ENCODE results near the gene FANCE.

The FANCE gene

GRCh38 chr6:35415065-35415891 is 36.9 kb upstream of the FANCE start:
- no peak for TF ChIP-seq SIN3A (IDR thresholded peaks at IDR 0.05; ENCODE audit: borderline replicate concordance, insufficient read depth, low read length)
- no peak for TF ChIP-seq REST (IDR thresholded peaks at IDR 0.05; ENCODE audit: insufficient read depth in 1 of 2, low read depth in 2 of 2, low read length in 2 of 2)
- no peak for TF ChIP-seq POLR2AphosphoS5 (IDR thresholded peaks at IDR 0.05; ENCODE audit: low read depth, low read length)
- no peak for TF ChIP-seq FOXP2 (optimal IDR thresholded peaks at IDR 0.05; ENCODE audit: borderline replicate concordance, extremely low read depth, extremely low read length, insufficient read depth)
- no peak for TF ChIP-seq TAF1 (IDR thresholded peaks at IDR 0.05; ENCODE audit: borderline replicate concordance, insufficient read depth, low read length)

GRCh38 chr6:35417979-35418661 is 34.0 kb upstream of the FANCE start:
- TF ChIP-seq POLR2AphosphoS5 (IDR thresholded peaks at IDR 0.05; ENCODE audit: low read depth, low read length), result no peak
- no peak for TF ChIP-seq SIN3A (IDR thresholded peaks at IDR 0.05; ENCODE audit: borderline replicate concordance, insufficient read depth, low read length)
- TF ChIP-seq FOXP2 (optimal IDR thresholded peaks at IDR 0.05; ENCODE audit: borderline replicate concordance, extremely low read depth, extremely low read length, insufficient read depth), result no peak
- TF ChIP-seq REST (IDR thresholded peaks at IDR 0.05; ENCODE audit: insufficient read depth in 1 of 2, low read depth in 2 of 2, low read length in 2 of 2), result no peak
- TF ChIP-seq TAF1 (IDR thresholded peaks at IDR 0.05; ENCODE audit: borderline replicate concordance, insufficient read depth, low read length), result no peak

- TF ChIP-seq REST (IDR thresholded peaks at IDR 0.05; ENCODE audit: insufficient read depth in 1 of 2, low read depth in 2 of 2, low read length in 2 of 2) (no peak), FOXP2 (optimal IDR thresholded peaks at IDR 0.05; ENCODE audit: borderline replicate concordance, extremely low read depth, extremely low read length, insufficient read depth) (peak; percentile 72)
These were observed 32.7 kb upstream of the FANCE start for GRCh38 chr6:35419417-35419816.

- no peak for TF ChIP-seq SIN3A (IDR thresholded peaks at IDR 0.05; ENCODE audit: borderline replicate concordance, insufficient read depth, low read length)
- no peak for TF ChIP-seq TAF1 (IDR thresholded peaks at IDR 0.05; ENCODE audit: borderline replicate concordance, insufficient read depth, low read length)
- TF ChIP-seq POLR2AphosphoS5 (IDR thresholded peaks at IDR 0.05; ENCODE audit: low read depth, low read length), result no peak
- no peak for TF ChIP-seq FOXP2 (optimal IDR thresholded peaks at IDR 0.05; ENCODE audit: borderline replicate concordance, extremely low read depth, extremely low read length, insufficient read depth)
- no peak for TF ChIP-seq REST (IDR thresholded peaks at IDR 0.05; ENCODE audit: insufficient read depth in 1 of 2, low read depth in 2 of 2, low read length in 2 of 2)
These were observed 32.2 kb upstream of the FANCE start for GRCh38 chr6:35419961-35420360.
